ENCODE results near the gene ZYX.

ZYX gene

DNA sequence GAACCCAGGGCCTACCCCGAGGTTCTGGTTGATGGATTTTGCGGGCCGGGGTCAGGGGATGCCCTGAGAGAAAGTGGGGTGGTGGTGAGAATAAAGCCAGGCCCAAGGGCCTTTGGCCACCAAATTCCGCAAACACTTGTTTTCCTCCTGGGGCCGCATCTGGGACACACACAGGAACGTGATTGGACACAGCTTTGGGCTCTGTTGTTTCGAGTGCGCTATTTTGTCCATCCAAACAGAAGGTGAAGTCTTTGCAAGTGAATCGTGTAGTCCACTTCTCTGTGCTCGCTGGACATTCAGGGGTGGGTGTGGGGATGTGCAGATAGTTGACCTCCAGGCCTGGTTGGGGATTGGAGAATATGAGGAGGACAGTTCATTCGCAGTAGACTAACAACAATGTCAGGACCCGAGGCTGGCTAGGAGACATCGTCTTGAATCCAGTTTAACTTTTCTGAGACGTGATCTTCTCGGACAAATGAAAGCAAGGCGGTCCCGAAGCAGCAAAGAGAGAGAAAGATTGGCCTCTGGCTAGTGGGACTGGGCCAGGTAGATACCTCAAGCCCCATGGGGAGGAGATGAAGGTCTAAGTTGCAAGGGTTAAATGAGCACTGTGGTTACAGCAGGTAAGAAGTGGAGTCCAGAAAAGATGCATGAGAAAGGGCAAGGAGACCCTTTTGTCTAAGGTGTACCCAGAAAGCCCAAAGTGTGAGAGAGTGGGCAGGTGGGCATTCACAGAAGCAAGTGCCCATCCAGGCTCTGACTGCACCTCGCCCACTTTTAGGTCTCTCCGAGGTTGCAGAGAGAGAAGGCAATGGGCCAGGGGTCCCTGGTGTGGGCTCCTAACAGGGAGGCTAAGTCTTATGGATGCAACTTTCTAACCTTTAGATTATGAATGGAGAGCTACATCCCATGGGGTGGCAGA is 17.9 kb upstream of the ZYX start:
- DNase-seq, result no peak

DNA sequence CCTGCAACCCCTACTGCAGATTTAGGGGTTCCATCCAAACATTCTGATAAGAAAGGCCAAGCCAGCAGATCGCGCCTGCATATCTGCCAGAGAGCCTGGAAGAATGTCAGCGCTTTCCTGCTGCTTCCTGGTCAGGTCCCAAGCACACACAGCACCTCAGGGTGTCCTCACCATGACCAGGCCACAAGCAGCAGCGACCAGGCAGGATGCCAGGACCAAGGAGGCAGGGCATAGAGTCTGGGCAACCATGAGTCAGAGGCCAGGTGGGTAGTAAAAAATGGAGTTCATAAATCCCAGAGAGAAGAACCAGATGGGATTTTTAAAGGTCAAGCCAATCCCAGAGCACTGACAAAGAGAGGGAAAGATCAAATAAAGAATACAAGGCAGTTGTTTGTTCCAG is 13.2 kb upstream of the ZYX start:
- DNase-seq, result no peak

DNA sequence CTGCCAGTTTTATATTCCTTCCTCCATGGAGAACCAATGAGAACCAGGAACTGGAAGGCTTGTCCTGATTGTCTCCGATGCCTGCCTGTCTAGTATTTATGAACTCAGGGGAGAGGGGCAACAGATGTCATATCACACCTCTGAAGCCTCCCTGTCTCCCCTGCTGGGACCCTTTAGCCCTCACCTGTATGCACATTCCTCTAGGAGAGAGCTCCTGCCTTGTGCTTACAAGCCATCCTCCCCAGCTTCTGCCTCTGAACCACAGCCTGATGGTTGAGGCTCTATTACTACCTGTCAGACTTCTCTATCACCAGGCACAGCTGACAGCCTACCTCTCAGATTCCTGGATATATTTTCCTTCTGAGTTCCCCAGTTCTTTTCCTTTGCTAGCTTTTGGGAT is 12.8 kb upstream of the ZYX start:
- no peak for DNase-seq

DNA sequence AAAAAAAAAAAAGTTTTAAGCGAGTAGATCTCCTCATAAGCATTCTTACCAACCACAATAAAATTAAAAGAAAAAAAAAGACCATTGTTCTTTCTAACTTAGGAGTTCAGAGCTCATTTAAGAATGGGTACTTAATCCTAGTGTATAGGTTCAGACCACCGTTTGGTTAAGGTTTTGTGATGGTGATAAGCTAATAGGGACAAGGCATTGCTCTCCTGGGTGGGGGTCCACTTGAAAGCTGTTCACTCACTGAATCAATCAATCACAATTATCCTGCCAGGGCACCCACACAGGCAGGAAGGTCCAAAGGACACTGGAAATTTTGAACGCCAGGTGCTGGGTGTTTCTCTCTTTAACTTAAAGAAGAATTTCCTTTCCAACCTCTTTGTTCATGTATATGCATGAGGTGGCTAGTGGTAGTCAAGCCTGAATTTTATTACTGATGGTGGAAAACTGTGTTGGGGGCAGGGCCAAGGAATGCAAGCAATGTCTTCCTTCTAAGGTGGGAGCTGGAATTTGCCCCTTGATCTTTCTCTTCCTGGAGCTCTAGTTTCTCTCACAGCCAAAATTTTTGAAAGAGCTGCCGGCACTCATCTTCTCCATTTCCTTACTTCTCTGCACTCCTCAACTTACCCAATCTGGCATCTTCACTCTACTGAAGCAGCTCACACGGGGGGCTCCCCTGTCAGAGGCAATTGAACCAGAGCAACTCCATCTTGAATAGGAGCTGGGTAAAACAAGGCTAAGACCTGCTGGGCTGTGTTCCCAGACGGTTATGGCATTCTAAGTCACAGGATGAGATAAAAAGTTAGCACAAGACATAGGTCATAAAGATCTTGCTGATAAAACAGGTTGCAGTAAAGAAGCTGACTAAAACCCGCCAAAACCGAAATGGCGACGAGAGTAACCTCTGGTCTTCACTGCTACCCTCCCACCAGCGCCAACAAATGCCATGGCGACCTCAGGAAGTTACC is 11.2 kb upstream of the ZYX start:
- DNase-seq, result no peak

DNA sequence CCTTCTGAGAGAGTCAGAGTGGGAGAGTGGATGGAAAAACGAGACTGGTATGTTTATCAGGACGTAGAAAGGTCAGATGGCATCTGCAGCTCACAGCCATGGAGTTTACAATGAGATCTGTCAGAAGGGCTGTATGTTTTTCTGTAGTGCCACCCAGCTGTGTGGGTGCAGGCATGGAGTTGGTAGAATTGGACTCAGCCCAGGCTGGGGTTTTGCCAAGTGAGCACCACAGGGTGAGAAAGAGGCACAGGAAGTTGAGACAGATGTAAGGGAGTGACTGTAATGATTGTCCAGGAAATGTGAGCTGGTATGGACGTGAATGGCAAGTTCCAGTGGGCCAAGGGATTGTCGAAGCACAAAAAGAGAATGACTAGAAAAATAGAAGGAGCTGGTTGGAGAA is 9.1 kb upstream of the ZYX start:
- no peak for DNase-seq

DNA sequence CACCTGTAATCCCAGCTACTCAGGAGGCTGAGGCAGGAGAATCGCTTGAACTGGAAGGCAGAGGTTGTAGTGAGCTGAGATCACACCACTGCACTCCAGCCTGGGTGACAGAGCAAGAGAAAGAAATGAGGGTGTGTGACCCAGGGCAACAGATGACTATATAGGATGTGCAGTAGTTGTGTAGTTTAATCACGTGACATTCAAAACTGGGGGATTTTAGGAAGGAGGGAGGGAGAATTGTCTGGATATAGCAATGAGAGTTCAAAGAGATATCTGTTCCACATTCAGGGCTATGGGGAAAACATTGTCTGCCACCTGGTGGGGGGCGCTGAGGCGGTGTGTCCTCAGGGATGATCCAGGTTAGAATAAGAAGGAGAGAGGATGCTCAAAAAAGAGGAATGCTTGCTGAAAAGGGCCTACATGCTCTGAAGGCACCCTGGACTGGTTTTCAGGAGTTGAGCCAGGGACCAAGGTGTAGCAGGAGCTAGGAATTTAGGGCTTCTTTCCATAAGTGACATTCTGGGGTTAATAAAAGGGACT is 7.8 kb upstream of the ZYX start:
- DNase-seq, result no peak

DNA sequence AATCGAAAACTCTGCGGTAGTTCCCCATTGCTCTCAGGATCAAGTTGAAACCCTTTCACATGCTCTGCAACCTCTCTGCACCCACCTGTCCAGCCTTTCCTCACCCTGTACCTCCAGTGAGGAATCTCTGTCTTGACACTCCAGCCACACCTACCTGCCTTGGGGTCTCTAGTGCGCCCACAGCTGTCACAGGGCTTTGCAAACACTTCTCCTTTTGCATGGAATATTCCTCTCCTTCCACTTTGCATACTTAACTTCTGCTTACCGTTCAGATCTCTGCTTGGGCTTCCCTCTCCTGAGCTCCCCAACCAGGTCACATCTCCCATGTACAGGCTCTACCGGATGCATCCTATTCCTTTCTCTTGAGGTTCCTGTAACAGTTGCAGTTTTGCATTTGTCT is 6.6 kb upstream of the ZYX start:
- DNase-seq, result no peak

DNA sequence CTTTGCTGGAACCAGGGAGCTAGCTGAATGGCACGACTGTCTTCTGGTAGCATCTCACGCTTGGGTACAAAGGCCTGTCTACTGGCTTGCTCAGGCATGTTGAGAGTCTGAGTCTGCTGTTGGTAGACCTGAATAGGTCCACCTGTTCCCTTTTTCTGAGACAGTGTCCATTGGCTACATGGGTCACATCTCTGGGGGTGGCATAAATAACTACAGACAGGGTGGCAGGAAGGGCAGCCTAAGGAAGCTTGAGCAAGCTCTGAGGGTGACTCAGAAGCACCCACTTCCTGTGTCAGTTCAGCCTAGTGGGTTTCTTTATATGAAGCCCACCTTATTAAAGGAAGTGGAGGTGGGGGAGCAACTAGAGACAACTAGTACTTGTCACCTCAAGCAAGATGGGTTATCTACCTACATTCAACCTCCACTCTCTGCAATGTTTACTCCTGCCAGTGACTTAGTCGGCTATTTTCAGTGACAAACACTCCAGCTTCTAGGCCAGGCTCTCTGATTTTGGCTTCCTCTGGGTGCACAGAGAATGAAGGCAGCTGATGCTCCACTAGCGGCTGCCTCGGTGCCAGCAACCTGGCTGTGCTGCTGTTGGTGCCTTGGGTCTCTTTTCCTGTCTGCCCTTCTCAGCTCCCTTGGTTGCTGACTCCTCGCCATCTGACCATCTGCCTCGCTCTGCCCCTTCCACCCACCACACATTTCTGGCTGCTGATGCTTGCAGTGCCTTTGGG is 5.7 kb upstream of the ZYX start:
- DNase-seq, result no peak

DNA sequence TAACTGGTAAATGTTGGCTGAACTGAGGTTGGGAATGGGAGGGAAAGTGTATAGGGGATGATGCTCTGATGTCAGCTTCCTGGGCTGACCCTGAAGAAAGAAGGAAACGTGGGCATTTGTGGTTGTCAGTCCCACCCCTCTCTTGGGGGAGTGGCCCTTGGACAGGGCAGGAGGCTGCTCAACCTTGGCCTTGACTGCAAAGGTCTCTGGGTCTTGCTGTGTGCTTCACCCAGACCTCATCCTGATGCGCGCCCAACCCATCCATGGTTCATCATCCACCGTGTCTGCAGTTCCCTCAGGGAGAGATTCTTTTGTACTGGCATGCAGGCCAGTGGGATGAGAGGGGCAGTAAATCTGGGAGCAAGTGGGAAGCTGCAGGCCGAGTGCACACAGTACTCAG is 4.7 kb upstream of the ZYX start:
- DNase-seq, result no peak

DNA sequence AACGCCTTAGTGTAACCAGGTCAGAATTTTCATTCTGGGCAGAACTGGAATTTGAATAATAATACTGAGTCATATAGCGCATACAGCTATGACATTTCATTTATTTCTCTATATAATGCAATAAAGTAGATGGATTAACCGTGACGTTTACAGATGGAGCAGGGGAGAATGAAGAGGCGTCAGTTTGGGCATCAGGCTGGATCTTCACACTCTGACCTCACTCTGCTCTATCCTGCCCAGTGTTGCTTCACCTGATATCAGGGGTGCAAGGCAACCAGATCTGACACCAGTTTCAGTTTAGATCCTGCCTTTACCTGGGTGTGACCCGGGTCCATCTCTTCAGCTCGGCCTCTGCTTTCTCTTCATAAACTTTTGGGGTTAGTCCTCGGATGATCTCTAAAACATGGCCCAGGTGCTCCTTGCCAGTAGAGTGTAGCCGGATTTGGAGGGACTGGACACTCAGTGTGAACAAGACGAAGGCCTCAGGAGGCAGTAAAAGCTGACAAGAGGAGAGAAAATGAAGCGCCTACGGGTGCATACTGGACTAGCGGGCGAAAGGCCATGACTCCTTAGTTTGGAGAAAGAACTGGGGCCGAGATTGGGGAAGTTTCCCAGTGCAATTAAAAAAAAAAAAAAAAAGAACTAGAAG is 1.4 kb upstream of the ZYX start:
- DNase-seq, result no peak

DNA sequence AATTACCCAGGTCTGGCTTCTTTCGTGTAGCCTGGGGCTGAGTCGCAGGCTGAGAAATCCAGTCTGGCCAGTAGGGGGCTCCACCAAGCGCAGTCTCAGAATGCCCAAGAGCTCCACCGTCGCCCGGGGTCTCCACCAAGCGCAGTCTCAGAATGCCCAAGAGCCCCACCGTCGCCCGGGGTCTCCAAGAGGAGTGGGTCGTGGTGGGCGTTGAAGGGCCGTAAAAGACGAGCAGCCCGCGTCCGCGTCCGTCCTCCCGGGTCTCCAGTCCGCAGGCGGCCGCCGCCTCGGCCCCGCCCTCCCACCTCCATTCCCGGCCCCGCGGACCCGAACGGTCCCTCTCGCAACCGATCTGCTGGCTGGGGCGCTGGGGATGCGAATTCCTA is 892 bp upstream of the ZYX start:
- DNase-seq, result peak; percentile 87

DNA sequence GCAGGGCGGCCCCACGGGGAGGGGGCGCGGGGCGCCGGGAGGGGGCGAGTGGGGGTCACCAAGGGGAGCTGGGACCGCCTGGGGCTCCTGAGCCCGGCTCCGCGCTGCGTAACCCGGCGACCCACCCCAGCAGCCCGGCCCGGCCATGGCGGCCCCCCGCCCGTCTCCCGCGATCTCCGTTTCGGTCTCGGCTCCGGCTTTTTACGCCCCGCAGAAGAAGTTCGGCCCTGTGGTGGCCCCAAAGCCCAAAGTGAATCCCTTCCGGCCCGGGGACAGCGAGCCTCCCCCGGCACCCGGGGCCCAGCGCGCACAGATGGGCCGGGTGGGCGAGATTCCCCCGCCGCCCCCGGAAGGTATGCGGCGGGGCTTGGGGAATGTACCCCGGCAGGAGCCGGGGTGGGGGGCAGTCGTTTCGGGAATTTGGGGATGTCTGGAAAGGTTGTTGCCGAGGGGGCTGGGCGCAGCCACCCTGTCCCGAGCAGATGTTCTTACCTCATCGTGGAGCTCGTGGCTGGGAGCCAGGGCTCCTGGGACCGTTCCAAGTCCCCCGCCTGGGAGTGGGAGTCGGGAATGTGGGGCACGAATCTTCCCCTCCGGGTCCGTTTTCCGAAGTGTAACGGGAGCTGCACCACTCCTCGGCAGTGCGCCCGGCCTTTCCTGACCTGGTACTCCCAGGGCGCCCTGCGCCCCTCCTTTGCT is 431 bp downstream of the ZYX start:
- peak; percentile 83 for DNase-seq

DNA sequence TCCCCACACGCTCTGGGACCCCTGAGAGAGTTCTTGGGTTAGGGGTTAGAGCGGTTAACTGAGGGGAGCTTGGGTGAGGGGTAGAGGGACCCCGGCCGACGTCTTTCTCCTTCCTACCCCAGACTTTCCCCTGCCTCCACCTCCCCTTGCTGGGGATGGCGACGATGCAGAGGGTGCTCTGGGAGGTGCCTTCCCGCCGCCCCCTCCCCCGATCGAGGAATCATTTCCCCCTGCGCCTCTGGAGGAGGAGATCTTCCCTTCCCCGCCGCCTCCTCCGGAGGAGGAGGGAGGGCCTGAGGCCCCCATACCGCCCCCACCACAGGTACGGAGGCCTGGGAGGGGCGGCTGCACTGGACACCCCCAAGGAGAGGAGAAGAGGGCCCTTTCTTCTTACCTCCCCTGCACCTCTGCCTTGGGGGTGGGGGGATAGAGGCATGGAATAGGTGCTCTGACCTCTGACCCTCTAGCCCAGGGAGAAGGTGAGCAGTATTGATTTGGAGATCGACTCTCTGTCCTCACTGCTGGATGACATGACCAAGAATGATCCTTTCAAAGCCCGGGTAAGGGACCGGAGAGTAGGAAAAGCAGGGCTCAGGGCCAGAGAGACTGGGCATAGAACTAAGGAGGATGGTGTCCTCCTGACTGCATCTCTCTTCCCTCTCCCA is 1.1 kb downstream of the ZYX start:
- no peak for DNase-seq

DNA sequence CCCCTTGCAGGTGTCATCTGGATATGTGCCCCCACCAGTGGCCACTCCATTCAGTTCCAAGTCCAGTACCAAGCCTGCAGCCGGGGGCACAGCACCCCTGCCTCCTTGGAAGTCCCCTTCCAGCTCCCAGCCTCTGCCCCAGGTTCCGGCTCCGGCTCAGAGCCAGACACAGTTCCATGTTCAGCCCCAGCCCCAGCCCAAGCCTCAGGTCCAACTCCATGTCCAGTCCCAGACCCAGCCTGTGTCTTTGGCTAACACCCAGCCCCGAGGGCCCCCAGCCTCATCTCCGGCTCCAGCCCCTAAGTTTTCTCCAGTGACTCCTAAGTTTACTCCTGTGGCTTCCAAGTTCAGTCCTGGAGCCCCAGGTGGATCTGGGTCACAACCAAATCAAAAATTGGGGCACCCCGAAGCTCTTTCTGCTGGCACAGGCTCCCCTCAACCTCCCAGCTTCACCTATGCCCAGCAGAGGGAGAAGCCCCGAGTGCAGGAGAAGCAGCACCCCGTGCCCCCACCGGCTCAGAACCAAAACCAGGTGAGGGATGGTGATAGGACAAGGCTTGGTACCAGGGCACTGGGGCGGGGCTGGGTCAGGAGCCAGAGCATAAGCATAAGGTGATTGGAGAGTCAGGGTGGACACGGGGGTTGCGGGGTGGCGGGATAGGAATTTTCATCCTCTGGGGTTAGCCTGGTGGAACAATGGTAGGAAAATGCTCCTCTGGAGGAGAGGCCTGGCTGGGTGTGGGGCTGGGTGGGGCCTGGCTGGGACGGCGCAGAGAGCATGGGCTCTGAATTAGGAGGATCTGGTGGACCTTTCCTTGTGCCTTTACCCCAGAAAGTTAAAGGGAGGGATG is 1.9 kb downstream of the ZYX start:
- DNase-seq, result no peak

DNA sequence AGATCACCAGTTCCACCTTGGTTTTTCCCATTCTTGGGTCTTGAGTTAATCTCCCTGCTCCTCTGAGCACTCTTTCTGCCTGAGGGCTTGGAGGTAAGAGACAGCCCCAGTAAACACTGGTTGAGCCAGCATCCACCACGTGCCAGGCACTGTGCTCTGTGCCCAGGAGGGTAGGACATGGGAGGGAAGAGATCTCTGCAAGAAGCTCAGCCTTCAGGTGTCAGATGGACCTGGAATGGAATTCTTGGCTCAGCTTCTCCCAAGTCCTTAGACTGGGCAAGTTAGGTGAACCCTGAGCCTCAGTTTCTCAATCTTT is 2.5 kb downstream of the ZYX start:
- DNase-seq, result no peak

DNA sequence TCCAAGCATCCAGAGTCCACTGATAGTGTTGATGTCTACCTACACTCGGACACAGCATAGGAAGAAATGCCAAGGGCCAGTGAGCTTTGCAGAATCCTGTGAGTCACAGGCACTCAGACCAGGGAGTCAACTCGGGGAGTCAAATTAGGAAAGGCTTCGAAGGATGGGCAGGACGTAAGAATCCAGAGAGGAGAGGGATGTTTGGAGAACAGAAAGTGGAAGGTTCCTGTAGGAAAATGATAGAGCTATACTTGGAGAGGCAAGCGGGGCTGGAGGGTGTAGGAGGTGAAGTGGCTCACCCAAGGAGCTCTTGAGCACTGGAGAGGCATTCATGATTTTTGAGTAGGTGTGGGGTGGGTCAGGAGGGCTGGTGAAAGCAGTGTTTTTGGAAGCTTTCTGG is 3.0 kb downstream of the ZYX start:
- DNase-seq, result no peak

DNA sequence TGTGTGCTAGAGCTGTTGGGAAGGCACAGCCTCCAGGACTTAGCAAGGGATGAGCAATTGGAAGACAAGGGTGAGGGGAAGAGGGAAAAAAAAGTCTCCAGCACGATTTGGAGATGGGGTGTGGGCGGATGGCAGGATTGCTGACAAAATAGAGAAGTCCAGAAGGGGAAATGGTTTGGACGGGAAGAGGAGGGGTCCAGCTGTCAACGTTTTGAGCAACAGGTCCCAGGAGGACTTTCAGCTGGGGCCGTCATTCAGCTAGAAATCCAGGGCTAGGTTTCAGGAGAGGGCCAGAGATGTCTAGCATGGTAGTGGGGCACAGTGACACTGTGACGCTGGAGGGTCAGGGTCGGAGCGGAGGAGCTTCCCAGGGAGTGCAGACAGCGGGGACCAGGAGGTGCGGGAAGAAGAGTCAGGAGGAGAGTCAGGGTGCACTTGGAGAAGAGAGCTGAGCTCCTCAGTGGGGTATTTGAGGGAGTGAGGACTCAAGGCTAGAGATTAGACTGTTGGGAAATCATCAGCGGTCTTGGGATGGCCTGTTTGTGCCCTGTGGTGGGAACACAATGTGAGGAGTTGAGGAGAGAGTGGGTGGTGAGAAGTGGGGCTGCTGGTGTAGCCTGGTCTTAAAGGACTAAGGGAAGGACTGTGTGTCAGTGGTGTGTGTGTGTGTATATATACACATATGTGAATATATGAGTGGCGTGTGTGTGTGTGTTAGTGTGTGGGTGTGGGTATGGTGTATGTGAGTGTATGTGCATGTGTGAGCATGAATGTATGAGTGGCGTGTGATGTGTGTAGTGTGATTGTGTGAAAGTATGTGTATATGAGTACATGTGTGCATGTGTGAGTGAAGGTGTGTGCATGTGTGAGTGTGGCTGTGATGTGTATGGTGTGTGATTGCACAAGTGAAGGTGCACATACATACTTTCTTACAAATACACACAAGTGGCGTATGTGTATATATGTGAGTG is 3.8 kb downstream of the ZYX start:
- DNase-seq, result no peak

DNA sequence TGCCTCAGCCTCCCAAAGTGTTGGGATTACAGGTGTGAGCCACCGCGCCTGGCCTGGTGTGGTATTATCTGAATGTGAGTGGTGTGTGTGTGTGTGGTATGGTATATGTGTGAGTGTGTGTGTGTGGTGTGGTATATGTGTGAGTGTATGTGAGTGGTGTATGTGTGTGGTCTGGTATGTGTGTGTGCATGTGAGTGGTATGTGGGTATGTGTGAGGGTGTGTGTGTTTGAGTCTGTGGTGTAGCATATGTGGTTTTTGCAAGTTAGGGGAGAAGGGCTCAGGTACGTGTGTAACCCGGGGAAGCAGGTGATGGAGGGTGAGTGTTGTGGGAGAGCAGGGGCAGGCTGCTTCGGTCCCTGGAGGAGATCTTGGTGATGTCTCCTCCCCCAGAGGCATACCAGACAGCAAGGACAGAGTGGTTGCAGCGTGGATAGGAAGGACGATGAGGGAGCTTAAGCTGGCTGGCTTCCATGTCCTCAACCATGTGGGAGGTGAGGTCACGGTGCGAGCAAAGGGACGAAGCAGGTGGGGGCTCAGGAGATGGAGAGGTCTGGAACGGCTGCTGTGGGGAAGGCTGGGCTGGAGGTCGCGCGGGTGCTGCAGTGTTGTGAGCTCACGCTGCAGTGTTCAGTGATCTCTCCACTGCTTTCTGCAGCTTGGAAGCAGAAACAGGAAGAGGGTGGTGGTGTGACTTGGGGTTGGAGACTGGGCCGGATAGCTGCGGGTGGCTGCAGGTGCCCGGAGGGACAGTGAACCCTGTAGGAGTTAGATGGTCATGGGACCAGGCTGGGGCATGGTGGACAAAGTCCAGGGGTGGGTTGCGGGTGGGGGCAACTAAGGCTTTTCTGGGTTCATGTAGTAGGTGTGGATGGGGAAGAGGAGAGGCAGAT is 5.0 kb downstream of the ZYX start:
- no peak for DNase-seq
